GM15510 (cell line): ENCODE measurements around the gene C12orf56.
A peak's percentile ranks its signal among the peaks of the same experiment; 100 is the strongest.

ENCODE experiments used
- POLR2A ChIP-seq: IDR thresholded peaks from 3 replicates; pipeline ENCODE4 v1.6.1; 2011; ENCODE audit warnings: borderline replicate concordance; ENCODE audit not compliant: insufficient read length; ENCODE audit errors: extremely low read depth

The C12orf56 gene

DNA sequence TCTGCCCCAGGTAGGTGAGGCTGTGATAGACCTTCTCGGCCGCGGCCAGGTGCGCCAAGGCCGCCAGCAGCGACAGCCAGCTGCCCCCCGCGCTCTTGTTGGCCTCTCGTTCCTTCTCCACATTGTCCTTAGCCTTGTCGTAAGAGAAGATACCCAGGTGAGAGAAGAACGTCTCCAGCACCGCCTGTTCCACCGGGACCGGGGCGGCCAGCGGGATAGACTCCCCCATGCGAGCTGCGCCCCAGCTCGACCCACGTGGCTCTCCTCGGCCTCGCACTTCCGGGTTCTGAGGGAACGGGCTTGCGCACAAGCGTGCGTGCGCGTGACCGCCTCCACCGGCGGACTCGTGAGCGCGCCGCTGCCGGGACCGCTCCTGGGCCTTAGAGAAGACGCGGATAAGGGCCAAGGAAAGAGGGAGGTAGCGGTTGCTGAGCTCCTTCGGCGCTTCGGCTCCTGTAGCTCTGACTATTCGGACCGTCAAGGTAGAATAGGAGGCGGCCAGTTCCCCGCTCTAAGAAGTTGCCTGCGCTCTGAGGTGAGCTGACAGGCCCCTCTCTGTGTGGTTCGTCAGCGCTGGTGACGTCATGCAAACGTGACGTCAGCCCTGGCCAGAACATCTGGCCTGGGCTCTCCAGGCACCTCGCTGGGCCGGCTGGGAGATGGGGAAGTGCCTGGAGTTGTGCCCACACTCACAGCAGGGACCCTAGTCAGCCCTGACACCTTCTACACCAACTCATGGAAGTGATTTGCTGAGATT lies 168.4 kb downstream of the C12orf56 start, which contains the start of gene KICS2:
KICS2 (minus strand) TSS at position 288 of the 757 bp plus-strand sequence; CDS start at position 229, 59 bp downstream.
- peak; percentile 85 for TF ChIP-seq POLR2A

DNA sequence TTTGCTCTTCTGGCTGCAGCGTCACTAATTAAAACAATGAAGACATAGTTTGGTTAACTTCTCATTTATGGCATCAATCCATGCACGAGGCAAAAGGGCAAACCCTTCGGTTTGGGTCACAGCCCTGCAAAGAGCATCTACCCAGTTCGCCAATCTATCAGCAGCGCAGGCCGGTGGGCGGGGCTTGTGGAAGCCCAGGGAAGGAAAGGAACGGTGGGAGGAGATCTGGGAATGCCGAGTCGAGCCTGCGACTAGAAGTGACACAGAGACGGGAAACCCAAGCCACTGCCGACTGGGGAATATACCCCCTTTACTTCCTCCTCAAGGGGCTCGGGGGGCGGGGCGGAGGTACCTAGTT lies 168.9 kb downstream of the C12orf56 start:
- TF ChIP-seq POLR2A: no peak

- TF ChIP-seq POLR2A: no peak
These were observed 170.5 kb downstream of the C12orf56 start for GRCh38 chr12:64220046-64220445.

DNA sequence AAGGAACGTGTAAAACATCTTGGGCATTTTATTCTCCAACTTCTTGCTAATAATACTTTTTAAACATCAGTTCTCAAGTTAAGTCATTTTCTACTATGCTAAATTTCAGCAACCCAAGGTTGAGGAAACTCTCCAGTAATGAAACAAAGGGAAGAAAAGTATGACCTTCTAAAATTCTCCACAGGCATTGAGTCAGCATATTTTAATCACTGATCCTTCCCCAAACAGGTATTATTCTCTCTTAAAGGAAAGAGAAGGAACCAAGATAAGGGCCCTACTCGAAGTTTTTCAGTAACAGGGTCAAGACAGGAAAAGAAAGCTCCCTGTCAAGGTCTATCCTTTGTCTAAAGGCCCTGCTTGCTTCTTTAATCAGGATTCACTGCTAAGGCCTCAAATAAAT lies 171.4 kb downstream of the C12orf56 start:
- TF ChIP-seq POLR2A: no peak

- no peak for TF ChIP-seq POLR2A
These were observed 172.0 kb downstream of the C12orf56 start for GRCh38 chr12:64218597-64218996.

GRCh38 chr12:64216239-64216638 lies 174.3 kb downstream of the C12orf56 start:
- TF ChIP-seq POLR2A: no peak
